HG02981 (cell line): ENCODE data around the gene DAND5.
"Not testable (repeated sequence)": the region's sequence is repeated elsewhere in the genome, so short reads cannot be mapped to it uniquely, and the experiment has no call there.

Source experiments
- ATAC-seq: cut with Tn5 transposase; IDR thresholded peaks from one replicate; pipeline ENCODE4 v1.9.1; 2021; ENCODE audit warnings: mild to moderate bottlenecking, moderate library complexity; ENCODE audit not compliant: unreplicated experiment

The DAND5 gene

DNA sequence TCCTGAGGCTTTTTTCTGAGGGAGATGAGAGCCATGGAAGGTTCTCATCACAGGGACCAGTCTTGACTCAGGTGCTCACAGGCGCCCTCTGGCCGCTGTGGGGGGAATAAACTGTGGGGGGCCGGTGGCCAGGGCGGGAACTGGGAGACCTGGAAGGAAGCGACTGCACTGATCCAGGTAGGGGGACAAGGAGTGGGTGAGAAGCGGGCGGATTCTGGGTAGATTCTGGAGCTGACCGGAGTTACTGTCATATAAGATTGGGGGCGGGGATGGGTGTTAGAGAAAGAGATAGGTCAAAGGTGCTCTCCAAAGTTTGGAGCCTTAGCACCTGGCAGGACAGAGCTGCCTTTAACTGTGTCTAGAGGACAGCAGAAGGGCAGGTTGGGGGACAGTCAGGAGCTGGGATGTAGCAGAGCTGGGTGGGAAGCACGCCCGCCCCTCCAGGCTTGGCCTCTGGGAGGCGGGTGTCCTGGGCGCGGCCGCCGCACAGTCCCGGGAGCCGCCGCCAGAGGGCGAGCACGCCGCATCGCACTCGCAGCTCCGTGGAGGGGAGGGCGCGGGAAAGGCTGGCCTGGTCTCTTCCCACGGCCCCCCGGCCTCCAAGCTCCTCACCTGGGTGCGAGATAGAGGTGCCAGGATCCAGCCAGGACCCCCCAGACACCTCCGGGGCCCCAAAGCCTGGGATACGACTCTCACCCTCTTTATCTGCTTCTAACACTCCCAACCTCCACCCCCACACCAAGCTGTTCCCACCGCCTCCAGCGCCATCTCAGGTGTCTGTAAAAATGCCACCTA is 4.2 kb upstream of the DAND5 start:
- ATAC-seq: peak; percentile 57

- no peak for ATAC-seq
These were observed 3.6 kb upstream of the DAND5 start for GRCh38 chr19:12965812-12966135.

GRCh38 chr19:12967907-12968306 is 1.5 kb upstream of the DAND5 start:
- no peak for ATAC-seq

- ATAC-seq: no peak
These were observed 869 bp downstream of the DAND5 start for GRCh38 chr19:12970070-12970820.

DNA sequence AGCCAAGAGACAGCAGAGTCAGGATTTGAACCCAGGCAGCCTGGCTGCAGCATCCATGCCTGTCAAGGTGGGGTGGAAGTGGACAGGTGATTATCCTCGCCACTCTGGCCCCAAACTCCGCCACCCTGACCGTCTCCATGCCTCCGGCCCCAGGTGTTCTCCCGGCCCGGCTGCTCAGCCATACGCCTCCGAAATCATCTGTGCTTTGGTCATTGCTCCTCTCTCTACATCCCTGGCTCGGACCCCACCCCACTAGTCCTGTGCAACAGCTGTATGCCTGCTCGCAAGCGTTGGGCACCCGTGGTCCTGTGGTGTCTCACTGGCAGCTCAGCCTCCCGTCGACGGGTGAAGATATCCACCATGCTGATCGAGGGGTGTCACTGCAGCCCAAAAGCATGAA is 3.9 kb downstream of the DAND5 start:
- ATAC-seq: no peak

DNA sequence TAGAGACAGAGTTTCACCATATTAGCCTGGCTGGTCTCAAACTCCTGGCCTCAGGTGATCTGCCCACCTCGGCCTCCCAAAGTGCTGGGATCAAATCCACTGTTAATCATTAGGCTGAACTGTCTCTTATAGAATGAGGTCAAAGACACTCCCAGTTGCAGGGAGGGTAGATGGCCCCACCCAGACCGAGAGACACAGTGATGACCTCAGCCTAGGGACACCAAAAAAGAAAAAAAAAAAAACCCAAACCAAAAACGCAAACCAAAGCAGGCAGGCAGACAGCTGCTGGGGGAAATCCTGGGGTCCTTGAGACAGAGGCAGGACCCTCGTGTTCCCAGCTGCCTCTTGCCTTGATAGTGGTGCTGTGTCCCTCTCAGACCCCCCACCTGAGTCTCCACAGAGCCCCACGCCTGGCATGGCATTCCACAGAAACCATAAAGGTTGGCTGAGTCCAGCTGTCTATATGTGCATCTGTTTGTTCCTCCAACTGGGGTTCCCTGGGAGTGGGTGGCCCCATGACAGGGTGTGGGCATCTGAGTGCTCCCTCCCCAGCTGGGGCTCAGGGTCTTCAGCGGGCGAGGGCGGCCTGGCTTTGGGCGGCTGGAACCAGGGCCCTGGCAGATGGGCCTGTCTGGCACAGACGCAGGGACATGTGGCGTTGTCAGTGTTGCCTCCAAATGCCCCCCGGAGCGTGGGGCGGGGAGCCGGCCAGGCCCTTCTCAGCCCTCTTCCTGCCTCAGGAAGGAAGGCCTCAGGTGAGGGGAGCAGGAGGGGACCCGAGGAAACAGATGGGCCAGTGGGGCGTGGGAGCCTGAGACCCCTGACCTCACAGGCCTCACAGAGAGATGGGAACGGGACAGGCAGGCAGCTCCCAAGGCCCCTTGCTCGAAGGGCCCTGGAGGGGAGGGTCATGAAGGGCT is 5.2 kb downstream of the DAND5 start:
- ATAC-seq: no peak

DNA sequence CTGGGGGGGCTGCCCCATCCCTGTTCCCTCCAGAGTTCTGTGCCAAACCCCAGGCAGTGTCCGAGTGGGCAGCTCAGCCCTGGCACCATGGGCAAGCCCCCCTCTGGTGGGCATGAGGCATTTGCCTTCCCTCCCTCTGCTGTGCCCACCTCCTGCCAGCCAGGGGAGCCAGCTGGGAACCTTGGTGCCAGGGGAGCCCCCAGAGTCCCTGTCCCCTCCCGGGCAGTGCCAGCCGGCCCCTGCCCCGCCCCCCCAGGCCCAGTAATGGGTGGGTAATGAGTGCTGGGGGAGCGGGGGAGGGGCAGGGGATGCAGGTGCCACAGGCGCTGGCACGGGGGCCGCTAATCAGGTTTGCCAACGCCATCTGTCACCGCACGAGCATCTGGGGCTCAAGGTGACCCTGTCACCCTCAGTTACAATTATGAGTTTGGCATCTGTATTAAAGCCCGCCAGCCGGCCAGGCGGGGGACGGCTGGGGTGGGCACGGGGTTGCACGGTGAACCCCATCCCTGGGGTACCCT is 5.9 kb downstream of the DAND5 start:
- ATAC-seq: no peak

GRCh38 chr19:12976109-12976508 is 6.7 kb downstream of the DAND5 start:
- ATAC-seq: not testable (repeated sequence)

- no peak for ATAC-seq
These were observed 10.6 kb downstream of the DAND5 start for GRCh38 chr19:12979974-12980373.

DNA sequence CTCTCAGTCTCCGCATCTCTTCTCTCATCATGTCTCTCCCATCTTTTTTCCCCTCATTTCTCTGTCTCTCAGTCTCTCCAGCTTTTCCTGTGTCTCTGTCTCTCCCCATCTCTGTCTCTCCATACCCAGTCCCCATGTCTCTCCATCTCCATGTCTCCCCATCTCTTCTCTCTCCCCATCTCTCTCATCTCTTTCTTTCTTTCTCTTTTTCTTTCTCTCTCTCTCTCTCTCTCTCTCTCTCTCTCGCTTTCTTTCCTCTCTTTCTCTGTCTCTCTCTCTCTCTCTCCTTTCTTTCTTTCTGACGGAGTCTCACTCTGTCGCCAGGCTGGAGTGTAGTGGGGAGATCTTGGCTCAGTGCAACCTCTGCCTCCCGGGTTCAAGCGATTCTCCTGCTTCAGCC is 13.3 kb downstream of the DAND5 start:
- no peak for ATAC-seq

DNA sequence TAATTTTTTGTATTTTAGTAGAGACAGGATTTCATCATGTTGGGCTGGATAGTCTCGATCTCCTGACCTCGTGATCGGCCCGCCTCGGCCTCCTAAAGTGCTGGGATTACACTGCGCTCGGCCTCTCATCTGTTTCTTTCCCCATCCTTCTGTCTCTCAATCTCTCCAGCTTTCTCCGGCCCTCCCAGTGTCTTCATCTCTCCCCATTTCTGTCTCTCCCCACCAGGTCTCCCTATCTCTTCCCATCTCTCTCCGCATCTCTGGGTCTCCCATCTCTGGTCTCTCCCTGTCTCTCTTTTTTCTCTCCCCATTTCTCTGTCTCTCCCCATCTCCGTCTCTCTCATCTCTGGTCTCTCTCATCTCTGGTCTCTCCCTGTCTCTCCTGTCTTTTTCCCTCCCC is 13.7 kb downstream of the DAND5 start:
- no peak for ATAC-seq

GRCh38 chr19:12983542-12984142 is 14.3 kb downstream of the DAND5 start:
- ATAC-seq: peak; percentile 48

GRCh38 chr19:12984143-12984627 is 14.8 kb downstream of the DAND5 start:
- ATAC-seq: no peak

DNA sequence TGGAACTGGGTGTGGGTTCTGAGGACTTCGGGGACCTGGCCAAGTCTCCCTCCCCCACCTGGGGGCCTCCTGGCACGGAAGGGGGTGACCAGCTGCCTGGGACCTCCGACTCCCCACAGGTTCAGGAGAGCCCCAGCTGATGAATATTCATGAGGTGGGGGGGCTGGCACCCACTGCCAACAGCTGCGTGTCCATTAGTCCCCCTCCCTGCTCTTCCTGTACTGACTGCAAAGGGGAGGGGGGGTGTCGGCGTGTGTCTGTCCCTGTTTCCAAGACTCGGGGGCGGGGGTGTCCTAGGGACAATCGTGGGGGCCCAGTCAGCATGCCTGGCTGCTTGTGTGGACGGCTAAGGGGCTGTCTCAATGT is 15.3 kb downstream of the DAND5 start:
- no peak for ATAC-seq

- no peak for ATAC-seq
These were observed 15.8 kb downstream of the DAND5 start for GRCh38 chr19:12985049-12985776.

DNA sequence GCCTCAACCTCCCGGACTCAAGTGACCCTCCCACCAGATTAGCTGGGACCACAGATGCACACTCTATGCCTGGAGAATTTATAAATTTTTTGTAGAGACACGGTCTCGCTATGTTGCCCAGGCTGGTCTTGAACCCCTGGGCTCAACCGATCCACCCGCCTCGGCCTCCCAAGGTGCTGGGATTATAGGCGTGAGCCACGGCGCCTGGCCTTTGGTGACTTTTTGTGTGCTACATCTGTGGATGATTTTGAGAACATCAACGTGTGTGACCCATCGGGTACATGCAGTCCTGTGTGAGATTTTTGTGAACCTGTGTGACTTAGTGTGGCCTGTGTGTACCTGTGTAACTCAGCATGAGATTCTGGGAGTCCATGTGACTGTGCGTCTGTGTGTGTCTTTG is 17.4 kb downstream of the DAND5 start:
- no peak for ATAC-seq

DNA sequence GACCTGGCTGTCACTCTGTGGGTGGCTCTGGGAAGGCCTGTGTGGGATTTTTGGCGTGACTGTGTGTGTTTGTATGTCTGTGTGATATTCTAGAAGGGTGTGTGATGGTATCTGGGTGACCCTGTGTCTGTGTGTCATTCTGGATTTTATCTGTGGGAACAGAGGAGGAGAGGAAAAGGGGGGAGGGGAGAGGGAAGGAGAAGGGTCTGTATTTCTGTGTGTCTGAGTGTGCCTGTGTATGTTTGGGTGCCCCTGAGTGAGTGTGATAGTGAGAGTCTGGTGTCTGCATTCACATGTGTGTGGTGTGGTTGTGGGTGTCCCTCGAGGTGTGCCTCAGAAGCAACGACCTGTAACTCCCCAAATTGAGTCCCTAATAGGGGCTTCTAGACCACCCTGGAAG is 17.8 kb downstream of the DAND5 start:
- ATAC-seq: no peak

GRCh38 chr19:12987781-12988180 is 18.4 kb downstream of the DAND5 start:
- no peak for ATAC-seq

- no peak for ATAC-seq
These were observed 21.1 kb downstream of the DAND5 start for GRCh38 chr19:12990431-12990830.

- ATAC-seq: no peak
These were observed 21.5 kb downstream of the DAND5 start for GRCh38 chr19:12990853-12991252.
